HepG2 (cell line): ENCODE data around the gene LY6G5B. TPM values are rescaled to one million over a fixed set of nuclear protein-coding genes. Genes with fewer than 3 reads are reported as not detected.

Source experiments
- ATAC-seq: fragments of 200-7000 bp; cut with Tn5 transposase; 3 replicates; pipeline ENCODE4 v1.9.1; 2020; ENCODE audit warnings: mild to moderate bottlenecking, moderate library complexity
- BruUV-seq: library from RNA; stranded (reverse); fragments of 400-500 nt; replicated peaks from 2 replicates; lab custom pipeline; 2021; lab: Mats Ljungman, UMichigan
- CTCF ChIA-PET: fragments of 300-600 bp; formaldehyde crosslinking; extraction: SDS; loops from one replicate; lab custom pipeline; 2021; ENCODE audit warnings: low total read pairs, inconsistent platforms, low intra/inter-chr PET ratio; lab: Yijun Ruan, JAX
- POLR2A ChIA-PET: fragments of 350-600 bp; sonication (Branson Sonifier 250); formaldehyde crosslinking; loops from one replicate; lab custom pipeline; 2020; ENCODE audit warnings: antibody characterized with exemption, inconsistent platforms; lab: Yijun Ruan, JAX
- DNase-seq: peaks from one replicate; pipeline ENCODE4 v3.0.0-alpha.2; 2015; ENCODE audit warnings: low spot score
- FAIRE-seq: peaks from 3 replicates; lab custom pipeline; 2011; peaks lifted over from hg19 to GRCh38; lab: Jason Lieb, UNC
- H2AFZ ChIP-seq: one replicate; pipeline ENCODE4 v1.6.1; 2011; ENCODE audit warnings: low read length, inconsistent platforms
- H3K27ac ChIP-seq: fragments of 300-600 bp; 3 replicates; pipeline ENCODE4 v1.8.0; 2011; ENCODE audit warnings: mixed run types, mild to moderate bottlenecking, mixed read lengths, low read length, inconsistent platforms; ENCODE audit not compliant: insufficient read depth; ENCODE audit errors: extremely low read length
- H3K27me3 ChIP-seq, 2 experiments: fragments of 200-600 bp in 1 of 2; 2 replicates in 1 of 2; 3 replicates in 1 of 2; pipeline versions ENCODE4 v1.6.0 to v1.8.0; 2011; ENCODE audit warnings: low read length in 2 of 2, mild to moderate bottlenecking in 2 of 2, moderate library complexity in 2 of 2, inconsistent platforms in 1 of 2; ENCODE audit not compliant: insufficient read depth in 2 of 2, control insufficient read depth in 1 of 2
- H3K36me3 ChIP-seq, 2 experiments: fragments of 200-600 bp in 1 of 2; replicated peaks in 1 of 2; 2 replicates in 1 of 2; 3 replicates in 1 of 2; pipeline versions ENCODE4 v1.5.1 to v1.8.0; 2011; ENCODE audit warnings: low read length in 2 of 2, inconsistent platforms in 1 of 2; ENCODE audit not compliant: insufficient read depth in 2 of 2, control insufficient read depth in 1 of 2
- H3K4me1 ChIP-seq: 2 replicates; pipeline ENCODE4 v1.5.1; 2012; ENCODE audit warnings: low read length, inconsistent platforms; ENCODE audit not compliant: insufficient read depth
- H3K4me2 ChIP-seq: 2 replicates; pipeline ENCODE4 v1.6.0; 2011; ENCODE audit warnings: low read depth, low read length, inconsistent platforms
- H3K4me3 ChIP-seq, 3 experiments: fragments of 200-600 bp in 1 of 3; sonication (generic), shearing (Covaris generic) in 1 of 3; replicated peaks in 1 of 3; 2 replicates each; pipeline ENCODE4 v1.5.1; 2011 to 2016; ENCODE audit warnings: low read length in 3 of 3, inconsistent platforms in 2 of 3, low read depth in 2 of 3, mild to moderate bottlenecking in 2 of 3, control low read depth in 1 of 3, mixed read lengths in 1 of 3; ENCODE audit not compliant: insufficient read depth in 1 of 3
- H3K79me2 ChIP-seq: one replicate; pipeline ENCODE4 v1.6.1; 2011; ENCODE audit warnings: low read length, inconsistent platforms; ENCODE audit not compliant: insufficient read depth
- H3K9ac ChIP-seq: 2 replicates; pipeline ENCODE4 v1.6.0; 2011; ENCODE audit warnings: mild to moderate bottlenecking, low read depth, low read length, inconsistent platforms; ENCODE audit not compliant: insufficient read depth
- H3K9me3 ChIP-seq: 2 replicates; pipeline ENCODE4 v1.5.1; 2012; ENCODE audit warnings: mild to moderate bottlenecking, low read length
- H4K20me1 ChIP-seq: 2 replicates; pipeline ENCODE4 v1.6.0; 2011; ENCODE audit warnings: inconsistent platforms, mild to moderate bottlenecking, low read length, moderate library complexity; ENCODE audit not compliant: insufficient read depth
- AHR ChIP-seq: IDR thresholded peaks from 2 replicates; pipeline ENCODE4 v1.6.1; 2018; ENCODE audit warnings: missing genetic modification reagents, missing compliant biosample characterization
- ARNTL ChIP-seq: sonication (generic); formaldehyde crosslinking; IDR thresholded peaks from 2 replicates; pipeline ENCODE4 v1.4.0; 2020; ENCODE audit warnings: mild to moderate bottlenecking, missing genetic modification reagents
- BHLHE40 ChIP-seq: IDR thresholded peaks from 2 replicates; pipeline ENCODE4 v1.6.1; 2011; ENCODE audit warnings: low read length, improper control_type of control experiment
- KDM4B ChIP-seq: sonication (generic); formaldehyde crosslinking; IDR thresholded peaks from 2 replicates; pipeline ENCODE4 v1.4.0; 2020; ENCODE audit warnings: missing genetic modification reagents
- NR1H2 ChIP-seq: sonication (generic); formaldehyde crosslinking; IDR thresholded peaks from 2 replicates; pipeline ENCODE4 v1.8.1; 2022; ENCODE audit warnings: low read depth, missing genetic modification reagents, borderline replicate concordance
- NR2F2 ChIP-seq: IDR thresholded peaks from 2 replicates; pipeline ENCODE4 v1.6.1; 2012; ENCODE audit warnings: low read depth, inconsistent platforms, borderline replicate concordance
- PPARG ChIP-seq: conservative IDR thresholded peaks from 2 replicates; pipeline ENCODE4 v1.6.1; 2016; ENCODE audit warnings: missing biosample characterization, missing genetic modification reagents
- THAP11 ChIP-seq: IDR thresholded peaks from 2 replicates; pipeline ENCODE4 v1.6.1; 2016; ENCODE audit warnings: missing biosample characterization, missing genetic modification reagents
- XBP1 ChIP-seq: sonication (generic); formaldehyde crosslinking; IDR thresholded peaks from 2 replicates; pipeline ENCODE4 v1.5.0; 2020; ENCODE audit warnings: missing genetic modification reagents
- ZNF234 ChIP-seq: sonication (generic); formaldehyde crosslinking; conservative IDR thresholded peaks from 2 replicates; pipeline ENCODE4 v1.5.1; 2020; ENCODE audit warnings: mild to moderate bottlenecking, missing genetic modification reagents
- ZNF264 ChIP-seq: sonication (generic); formaldehyde crosslinking; IDR thresholded peaks from 2 replicates; pipeline ENCODE4 v1.4.0; 2020; ENCODE audit warnings: missing genetic modification reagents
- ZNF839 ChIP-seq: sonication (generic); formaldehyde crosslinking; IDR thresholded peaks from 2 replicates; pipeline ENCODE4 v1.4.0; 2020; ENCODE audit warnings: missing genetic modification reagents, mild to moderate bottlenecking, borderline replicate concordance
- ZSCAN20 ChIP-seq: sonication (generic); formaldehyde crosslinking; IDR thresholded peaks from 2 replicates; pipeline ENCODE4 v1.4.0; 2020; ENCODE audit warnings: missing genetic modification reagents, mild to moderate bottlenecking, borderline replicate concordance
- ZSCAN31 ChIP-seq: sonication (generic); formaldehyde crosslinking; IDR thresholded peaks from 2 replicates; pipeline ENCODE4 v1.5.0; 2020; ENCODE audit warnings: low read depth, mild to moderate bottlenecking, missing genetic modification reagents
- WGBS: methylation state at CpG from one replicate; pipeline ENCODE4 v1.1.6; 2017; ENCODE audit warnings: low lambda C conversion rate; 5-methylcytosine and 5-hydroxymethylcytosine counted together
- in situ Hi-C: cut with HindIII; loops from 2 replicates; pipeline ENCODE4 v1.10.0; 2017; ENCODE audit warnings: low pct_unique_long_range_greater_than_20kb; ENCODE audit not compliant: extremely low pct_ligation_motif_present
- intact Hi-C: fragments of 100-400 bp; cut with micrococcal nuclease; formaldehyde crosslinking; loops from one replicate; pipeline ENCODE4 v1.10.0; 2022; ENCODE audit not compliant: unreplicated experiment
- polyA plus RNA-seq, 8 experiments: library from polyadenylated mRNA; depleted of rRNA in 3 of 8; stranded (reverse) in 7 of 8; unstranded in 1 of 8; fragments of >200 nt; fragmentation: Illumina TruSeq in 4 of 8; extraction: Trizol in 4 of 8; gene quantifications; 2 replicates each; pipeline versions ENCODE4 v1.2.1 to v1.2.3, GENCODE V29; 2011 to 2016; ENCODE audit warnings: low read depth in 4 of 8, missing spikeins in 1 of 8, mixed read lengths in 1 of 8; ENCODE audit not compliant: insufficient read depth in 1 of 8
- total RNA-seq, 5 experiments: library from RNA; depleted of rRNA; stranded (reverse); fragments of >200 nt; fragmentation: Illumina TruSeq; extraction: Trizol; gene quantifications; 2 replicates each; pipeline ENCODE4 v1.2.3, GENCODE V29; 2016; ENCODE audit warnings: low read depth in 1 of 5
- TF ChIP-seq, protein P1 (sequence below): IDR thresholded peaks from 2 replicates; pipeline ENCODE4 v1.6.1; 2012; ENCODE audit warnings: low read length, improper control_type of control experiment
- TF ChIP-seq, protein P2 (sequence below): IDR thresholded peaks from 2 replicates; pipeline ENCODE4 v1.6.1; 2016; ENCODE audit warnings: low read depth, missing genetic modification reagents, missing compliant biosample characterization

The LY6G5B gene
- total and polyA plus RNA-seq, 2 of the 13 experiments (the other 11 are each of a cell fraction or from before 2014, with no cell fraction given) = 7.8 to 15.7 TPM

DNA sequence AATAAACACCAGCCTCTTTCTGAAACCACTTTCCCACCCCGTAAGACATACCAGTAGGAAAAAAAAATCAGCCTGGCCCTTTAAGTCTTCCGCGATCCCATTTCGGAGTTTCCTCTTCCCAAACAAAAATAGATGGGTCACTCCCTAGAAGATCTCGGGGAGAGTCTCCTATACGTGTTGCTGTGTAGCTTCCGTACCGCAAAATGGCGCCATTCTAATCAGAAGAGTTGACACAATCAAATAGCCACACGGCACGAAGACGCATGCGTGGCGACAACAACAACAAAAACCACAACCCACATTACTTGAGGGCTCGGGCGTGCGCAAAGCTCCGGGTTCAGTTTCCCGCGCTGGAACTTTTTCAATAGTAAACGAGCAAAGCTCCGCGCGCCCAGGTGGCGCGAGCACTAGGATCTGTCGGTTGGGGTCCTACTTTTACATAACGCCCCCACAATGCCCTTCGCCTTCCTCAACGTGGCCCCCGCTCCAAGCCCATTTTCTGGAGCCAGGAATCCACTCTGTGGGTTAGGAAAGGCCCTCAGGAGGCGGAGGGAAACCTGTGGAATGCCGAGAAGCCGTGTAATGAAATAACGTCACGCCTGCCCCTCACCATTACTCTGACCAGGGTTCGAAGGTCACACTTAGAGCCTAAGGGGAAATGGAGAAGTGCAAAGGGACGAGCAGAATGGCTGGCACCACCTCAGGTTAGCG is 4.8 kb upstream of the LY6G5B start, which contains the start of gene GPANK1:
GPANK1 (minus strand) TSS at position 208 of the 711 bp plus-strand sequence. CDS start 519 bp downstream, outside the sequence.
- peaks cover 22 to 40% of the 10 kb centered on the region in 2 experiments for H3K36me3 ChIP-seq
- 2% methylated on average over 37 of the region's 39 CpGs for WGBS
- H3K79me2 ChIP-seq = peaks cover 62% of the 10 kb centered on the region
- H3K4me2 ChIP-seq = peak within 1 kb of the TSS; percentile 94
- no peaks in the 10 kb centered on the region for H3K9me3 ChIP-seq
- intact Hi-C loops (loop anchor here (1.0 to 5.0 kb wide), 3 partner anchors 43 to 167 kb away; partner anchors contain the start of gene PRRC2A), in situ Hi-C loops (no loop called here)
- peaks cover 76% of the 10 kb centered on the region for H3K4me1 ChIP-seq
- peak within 1 kb of the TSS; percentile 99 for H3K27ac ChIP-seq
- CTCF ChIA-PET = no interaction called here
- FAIRE-seq = peak; percentile 93
- BruUV-seq = no TSS peak
- H4K20me1 ChIP-seq = peaks cover under 1% of the 10 kb centered on the region; the same call in 1 of the 2 replicates
- H2AFZ ChIP-seq = no peak within 1 kb of the TSS
- peak within 1 kb of the TSS; percentile 69 to 98 (median 71) for H3K4me3 ChIP-seq
- H3K27me3 ChIP-seq = no peaks in the 10 kb centered on the region; a peak in 1 of 5 replicates
- ATAC-seq = peak; percentile 46
- H3K9ac ChIP-seq = peak within 1 kb of the TSS; percentile 98
- POLR2A ChIA-PET = interaction anchor here (0.6 to 7.4 kb wide), 34 partner anchors 10 to 513 kb away, joined by 3 to 438 read pairs (median 5); partner anchors contain the start of genes ABHD16A, APOM, ATP6V1G2 and BAG6
- DNase-seq = peak; percentile 95
- peak; percentile 87 for TF ChIP-seq THAP11
- TF ChIP-seq AHR (CRISPR knock-in tag) = no peak
- no peak for TF ChIP-seq ZNF234
- no peak for TF ChIP-seq XBP1
- TF ChIP-seq ARNTL = peak; percentile 21; the same call in 1 of the 2 replicates
- no peak for TF ChIP-seq PPARG (CRISPR knock-in tag)
- no peak for TF ChIP-seq KDM4B
- TF ChIP-seq ZSCAN20 (CRISPR knock-in tag) = 0 out of 2 replicates have a peak, but pooled peaks have one; percentile 21
- peak; percentile 23; the same call in 1 of the 2 replicates for TF ChIP-seq BHLHE40
- TF ChIP-seq NR1H2 (CRISPR knock-in tag) = no peak
- TF ChIP-seq ZSCAN31 (CRISPR knock-in tag) = no peak
- TF ChIP-seq, protein P1, sequence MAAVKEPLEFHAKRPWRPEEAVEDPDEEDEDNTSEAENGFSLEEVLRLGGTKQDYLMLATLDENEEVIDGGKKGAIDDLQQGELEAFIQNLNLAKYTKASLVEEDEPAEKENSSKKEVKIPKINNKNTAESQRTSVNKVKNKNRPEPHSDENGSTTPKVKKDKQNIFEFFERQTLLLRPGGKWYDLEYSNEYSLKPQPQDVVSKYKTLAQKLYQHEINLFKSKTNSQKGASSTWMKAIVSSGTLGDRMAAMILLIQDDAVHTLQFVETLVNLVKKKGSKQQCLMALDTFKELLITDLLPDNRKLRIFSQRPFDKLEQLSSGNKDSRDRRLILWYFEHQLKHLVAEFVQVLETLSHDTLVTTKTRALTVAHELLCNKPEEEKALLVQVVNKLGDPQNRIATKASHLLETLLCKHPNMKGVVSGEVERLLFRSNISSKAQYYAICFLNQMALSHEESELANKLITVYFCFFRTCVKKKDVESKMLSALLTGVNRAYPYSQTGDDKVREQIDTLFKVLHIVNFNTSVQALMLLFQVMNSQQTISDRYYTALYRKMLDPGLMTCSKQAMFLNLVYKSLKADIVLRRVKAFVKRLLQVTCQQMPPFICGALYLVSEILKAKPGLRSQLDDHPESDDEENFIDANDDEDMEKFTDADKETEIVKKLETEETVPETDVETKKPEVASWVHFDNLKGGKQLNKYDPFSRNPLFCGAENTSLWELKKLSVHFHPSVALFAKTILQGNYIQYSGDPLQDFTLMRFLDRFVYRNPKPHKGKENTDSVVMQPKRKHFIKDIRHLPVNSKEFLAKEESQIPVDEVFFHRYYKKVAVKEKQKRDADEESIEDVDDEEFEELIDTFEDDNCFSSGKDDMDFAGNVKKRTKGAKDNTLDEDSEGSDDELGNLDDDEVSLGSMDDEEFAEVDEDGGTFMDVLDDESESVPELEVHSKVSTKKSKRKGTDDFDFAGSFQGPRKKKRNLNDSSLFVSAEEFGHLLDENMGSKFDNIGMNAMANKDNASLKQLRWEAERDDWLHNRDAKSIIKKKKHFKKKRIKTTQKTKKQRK = no peak
- peak; percentile 69; the same call in 1 of the 2 replicates for TF ChIP-seq NR2F2
- TF ChIP-seq ZNF839 (CRISPR knock-in tag) = no peak
- TF ChIP-seq ZNF264 = no peak
- TF ChIP-seq, protein P2, sequence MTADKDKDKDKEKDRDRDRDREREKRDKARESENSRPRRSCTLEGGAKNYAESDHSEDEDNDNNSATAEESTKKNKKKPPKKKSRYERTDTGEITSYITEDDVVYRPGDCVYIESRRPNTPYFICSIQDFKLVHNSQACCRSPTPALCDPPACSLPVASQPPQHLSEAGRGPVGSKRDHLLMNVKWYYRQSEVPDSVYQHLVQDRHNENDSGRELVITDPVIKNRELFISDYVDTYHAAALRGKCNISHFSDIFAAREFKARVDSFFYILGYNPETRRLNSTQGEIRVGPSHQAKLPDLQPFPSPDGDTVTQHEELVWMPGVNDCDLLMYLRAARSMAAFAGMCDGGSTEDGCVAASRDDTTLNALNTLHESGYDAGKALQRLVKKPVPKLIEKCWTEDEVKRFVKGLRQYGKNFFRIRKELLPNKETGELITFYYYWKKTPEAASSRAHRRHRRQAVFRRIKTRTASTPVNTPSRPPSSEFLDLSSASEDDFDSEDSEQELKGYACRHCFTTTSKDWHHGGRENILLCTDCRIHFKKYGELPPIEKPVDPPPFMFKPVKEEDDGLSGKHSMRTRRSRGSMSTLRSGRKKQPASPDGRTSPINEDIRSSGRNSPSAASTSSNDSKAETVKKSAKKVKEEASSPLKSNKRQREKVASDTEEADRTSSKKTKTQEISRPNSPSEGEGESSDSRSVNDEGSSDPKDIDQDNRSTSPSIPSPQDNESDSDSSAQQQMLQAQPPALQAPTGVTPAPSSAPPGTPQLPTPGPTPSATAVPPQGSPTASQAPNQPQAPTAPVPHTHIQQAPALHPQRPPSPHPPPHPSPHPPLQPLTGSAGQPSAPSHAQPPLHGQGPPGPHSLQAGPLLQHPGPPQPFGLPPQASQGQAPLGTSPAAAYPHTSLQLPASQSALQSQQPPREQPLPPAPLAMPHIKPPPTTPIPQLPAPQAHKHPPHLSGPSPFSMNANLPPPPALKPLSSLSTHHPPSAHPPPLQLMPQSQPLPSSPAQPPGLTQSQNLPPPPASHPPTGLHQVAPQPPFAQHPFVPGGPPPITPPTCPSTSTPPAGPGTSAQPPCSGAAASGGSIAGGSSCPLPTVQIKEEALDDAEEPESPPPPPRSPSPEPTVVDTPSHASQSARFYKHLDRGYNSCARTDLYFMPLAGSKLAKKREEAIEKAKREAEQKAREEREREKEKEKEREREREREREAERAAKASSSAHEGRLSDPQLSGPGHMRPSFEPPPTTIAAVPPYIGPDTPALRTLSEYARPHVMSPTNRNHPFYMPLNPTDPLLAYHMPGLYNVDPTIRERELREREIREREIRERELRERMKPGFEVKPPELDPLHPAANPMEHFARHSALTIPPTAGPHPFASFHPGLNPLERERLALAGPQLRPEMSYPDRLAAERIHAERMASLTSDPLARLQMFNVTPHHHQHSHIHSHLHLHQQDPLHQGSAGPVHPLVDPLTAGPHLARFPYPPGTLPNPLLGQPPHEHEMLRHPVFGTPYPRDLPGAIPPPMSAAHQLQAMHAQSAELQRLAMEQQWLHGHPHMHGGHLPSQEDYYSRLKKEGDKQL = no peak
